K562 (cell line): ENCODE data around the gene SLC5A5. TPM values are rescaled to one million over a fixed set of nuclear protein-coding genes. Genes with fewer than 3 reads are reported as not detected.

ENCODE experiments used
- ATAC-seq: fragments of 200-7000 bp; cut with Tn5 transposase; 3 replicates; pipeline ENCODE4 v1.9.1; 2020; ENCODE audit warnings: moderate library complexity
- BruUV-seq: library from RNA; stranded (reverse); fragments of 400-500 nt; replicated peaks from 2 replicates; lab custom pipeline; 2021; lab: Mats Ljungman, UMichigan
- CTCF ChIA-PET: fragments of 300-600 bp; formaldehyde crosslinking; extraction: SDS; loops from one replicate; lab custom pipeline; 2021; ENCODE audit warnings: low intra/inter-chr PET ratio; lab: Yijun Ruan, JAX
- POLR2A ChIA-PET: fragments of 300-600, 350-650 bp; sonication (Branson Sonifier 250); formaldehyde crosslinking; extraction: SDS; loops from one replicate; lab custom pipeline; 2021; ENCODE audit warnings: antibody characterized with exemption, inconsistent platforms; lab: Yijun Ruan, JAX
- DNase-seq, 4 experiments: peaks; one replicate each; pipeline versions ENCODE4 v3.0.0 to v3.0.0-alpha.2; 2011 to 2018; ENCODE audit warnings: low spot score in 3 of 4, mixed read lengths in 3 of 4; ENCODE audit errors: extremely low read depth in 1 of 4
- FAIRE-seq: peaks from 2 replicates; lab custom pipeline; 2011; peaks lifted over from hg19 to GRCh38; lab: Jason Lieb, UNC
- H2AFZ ChIP-seq: 2 replicates; pipeline ENCODE4 v1.6.0; 2011; ENCODE audit warnings: low read depth, low read length, control low read depth, inconsistent platforms
- H3K27ac ChIP-seq: fragments of 200-600 bp; 3 replicates; pipeline ENCODE4 v1.8.0; 2011; ENCODE audit warnings: low read depth, mild to moderate bottlenecking, control low read depth, inconsistent platforms, low read length, moderate library complexity, mixed read lengths; ENCODE audit errors: extremely low read depth
- H3K27me3 ChIP-seq, 2 experiments: fragments of 300-600 bp in 1 of 2; 2 replicates in 1 of 2; 3 replicates in 1 of 2; pipeline versions ENCODE4 v1.6.0 to v1.8.0; 2011; ENCODE audit warnings: inconsistent platforms in 2 of 2, low read length in 2 of 2, mild to moderate bottlenecking in 1 of 2, mixed read lengths in 1 of 2, moderate library complexity in 1 of 2; ENCODE audit not compliant: control insufficient read depth in 2 of 2, insufficient read depth in 2 of 2
- H3K36me3 ChIP-seq: fragments of 300-600 bp; 3 replicates; pipeline ENCODE4 v1.8.0; 2011; ENCODE audit warnings: mild to moderate bottlenecking, low read length, inconsistent platforms; ENCODE audit not compliant: control insufficient read depth, insufficient read depth
- H3K4me1 ChIP-seq, 2 experiments: fragments of 200-600 bp in 1 of 2; replicated peaks in 1 of 2; 2 replicates in 1 of 2; 3 replicates in 1 of 2; pipeline versions ENCODE4 v1.5.1 to v1.8.0; 2011; ENCODE audit warnings: inconsistent platforms in 2 of 2, low read length in 2 of 2, mild to moderate bottlenecking in 1 of 2, mixed read lengths in 1 of 2, moderate library complexity in 1 of 2; ENCODE audit not compliant: control insufficient read depth in 2 of 2, insufficient read depth in 2 of 2
- H3K4me2 ChIP-seq: 2 replicates; pipeline ENCODE4 v1.6.1; 2011; ENCODE audit warnings: low read length, control low read depth, inconsistent platforms, mixed read lengths; ENCODE audit not compliant: insufficient read depth
- H3K4me3 ChIP-seq: fragments of 200-600 bp; sonication (generic), shearing (Covaris generic); 2 replicates; pipeline ENCODE4 v1.5.1; 2016; ENCODE audit warnings: control low read depth, inconsistent platforms
- H3K79me2 ChIP-seq: fragments of 200-600 bp; 3 replicates; pipeline ENCODE4 v1.8.0; 2011; ENCODE audit warnings: low read length, inconsistent platforms; ENCODE audit not compliant: control insufficient read depth, insufficient read depth
- H3K9ac ChIP-seq, 2 experiments: 2 replicates each; pipeline versions ENCODE4 v1.6.0 to v1.6.1; 2011; ENCODE audit warnings: low read depth in 2 of 2, low read length in 2 of 2, control low read depth in 1 of 2, inconsistent platforms in 1 of 2, mild to moderate bottlenecking in 1 of 2, mixed read lengths in 1 of 2; ENCODE audit not compliant: insufficient read depth in 1 of 2
- H3K9me1 ChIP-seq: one replicate; pipeline ENCODE4 v1.6.0; 2011; ENCODE audit warnings: inconsistent platforms, mild to moderate bottlenecking, low read length, moderate library complexity; ENCODE audit not compliant: control insufficient read depth, insufficient read depth
- H3K9me3 ChIP-seq: replicated peaks from 2 replicates; pipeline ENCODE4 v1.5.1; 2011; ENCODE audit warnings: low read depth, low read length, inconsistent platforms; ENCODE audit not compliant: control insufficient read depth, insufficient read depth
- H4K20me1 ChIP-seq: replicated peaks from 2 replicates; pipeline ENCODE4 v1.6.1; 2011; ENCODE audit warnings: low read length, inconsistent platforms, mixed read lengths; ENCODE audit not compliant: control insufficient read depth, insufficient read depth
- ATF2 ChIP-seq: sonication (generic); formaldehyde crosslinking; IDR thresholded peaks from 2 replicates; pipeline ENCODE4 v1.8.1; 2022; ENCODE audit warnings: missing genetic modification reagents
- CREB1 ChIP-seq, 2 experiments: sonication (generic) in 1 of 2; formaldehyde crosslinking in 1 of 2; IDR thresholded peaks; 2 replicates each; pipeline versions ENCODE4 v1.6.1 to v1.8.0; 2012 to 2022; ENCODE audit warnings: inconsistent platforms in 1 of 2, mild to moderate bottlenecking in 1 of 2, missing genetic modification reagents in 1 of 2, moderate library complexity in 1 of 2
- EP300 ChIP-seq: IDR thresholded peaks from 2 replicates; pipeline ENCODE4 v1.6.1; 2012; ENCODE audit warnings: low read length, improper control_type of control experiment
- FOSL1 ChIP-seq: fragments of 200-800 bp; sonication (Bioruptor generic); conservative IDR thresholded peaks from 2 replicates; pipeline ENCODE4 v1.6.1; 2016; ENCODE audit warnings: missing genetic modification characterization, missing compliant biosample characterization
- FOXM1 ChIP-seq, 2 experiments: fragments of 450-650 bp in 1 of 2; sonication (generic) in 1 of 2; formaldehyde crosslinking in 1 of 2; IDR thresholded peaks; 2 replicates each; pipeline versions ENCODE4 v1.6.1 to v1.9.0; 2017 to 2022; ENCODE audit warnings: low read depth in 2 of 2, mild to moderate bottlenecking in 2 of 2, missing genetic modification reagents in 1 of 2, moderate library complexity in 1 of 2
- FOXP1 ChIP-seq: sonication (generic); formaldehyde crosslinking; IDR thresholded peaks from 2 replicates; pipeline ENCODE4 v1.8.0; 2022; ENCODE audit warnings: mild to moderate bottlenecking, missing genetic modification reagents
- JUN ChIP-seq, 2 experiments: sonication (generic) in 1 of 2; formaldehyde crosslinking in 1 of 2; IDR thresholded peaks; 2 replicates each; pipeline versions ENCODE4 v1.6.1 to v1.8.0; 2012 to 2022; ENCODE audit warnings: borderline replicate concordance in 2 of 2, mild to moderate bottlenecking in 2 of 2, improper control_type of control experiment in 1 of 2, low read depth in 1 of 2, low read length in 1 of 2, missing genetic modification reagents in 1 of 2
- POLR2G ChIP-seq: fragments of 200-400 bp; formaldehyde crosslinking; IDR thresholded peaks from 2 replicates; pipeline ENCODE4 v1.6.1; 2017; ENCODE audit warnings: low read depth, mild to moderate bottlenecking, antibody characterized with exemption, low read length, moderate library complexity
- SMAD4 ChIP-seq: fragments of 250-450 bp; sonication (Bioruptor Pico); conservative IDR thresholded peaks from 2 replicates; pipeline ENCODE4 v1.8.0; 2021; ENCODE audit warnings: inconsistent platforms, mild to moderate bottlenecking, moderate library complexity
- SPI1 ChIP-seq: IDR thresholded peaks from 2 replicates; pipeline ENCODE4 v1.6.1; 2011; ENCODE audit warnings: low read depth, low read length, control low read depth, borderline replicate concordance
- THRAP3 ChIP-seq: fragments of 450-650 bp; IDR thresholded peaks from 2 replicates; pipeline ENCODE4 v1.6.1; 2016; ENCODE audit warnings: mild to moderate bottlenecking, inconsistent platforms, borderline replicate concordance
- ZNF197 ChIP-seq: fragments of 200-800 bp; sonication (Bioruptor generic); IDR thresholded peaks from 2 replicates; pipeline ENCODE4 v1.6.1; 2016; ENCODE audit warnings: low read depth, missing genetic modification characterization, missing compliant biosample characterization
- ZNF589 ChIP-seq: fragments of 200-800 bp; sonication (Bioruptor generic); IDR thresholded peaks from 2 replicates; pipeline ENCODE4 v1.6.1; 2016; ENCODE audit warnings: low read depth, missing genetic modification characterization, missing compliant biosample characterization
- WGBS: fragments of 100-300 bp; shearing (Covaris generic); methylation state at CpG from one replicate; pipeline ENCODE4 v1.1.6; 2016; ENCODE audit warnings: low coverage, mixed read lengths; ENCODE audit not compliant: insufficient coverage; ENCODE audit errors: missing lambda C conversion rate; 5-methylcytosine and 5-hydroxymethylcytosine counted together
- in situ Hi-C: fragments of 300-500 bp; cut with MboI; formaldehyde crosslinking; loops from 4 replicates; pipeline ENCODE4 v1.15.0; 2018; ENCODE audit warnings: inconsistent platforms, mixed read lengths
- intact Hi-C: fragments of 100-400 bp; cut with micrococcal nuclease; formaldehyde crosslinking; loops from 2 replicates; pipeline ENCODE4 v1.14.2; 2022
- polyA plus RNA-seq, 8 experiments: library from polyadenylated mRNA; depleted of rRNA in 4 of 8; stranded (reverse) in 5 of 8; unstranded in 3 of 8; fragments of >200 nt; fragmentation: Nextera tagmentation in 2 of 8; fragmentation: Illumina TruSeq in 1 of 8; extraction: Ambion mirVana in 2 of 8; extraction: Trizol in 1 of 8; gene quantifications; 2 replicates each; pipeline versions ENCODE4 v1.2.1 to v1.2.3, GENCODE V29; 2011 to 2014; ENCODE audit warnings: inconsistent platforms in 1 of 8, missing spikeins in 1 of 8
- total RNA-seq, 7 experiments: library from RNA; depleted of rRNA in 6 of 7; stranded (reverse); fragments of >200 nt in 6 of 7; fragmentation: Illumina TruSeq in 2 of 7; extraction: Trizol in 2 of 7; gene quantifications; 2 replicates each; pipeline versions ENCODE4 v1.2.1 to v1.2.3, GENCODE V29; 2011 to 2021; ENCODE audit warnings: low replicate concordance in 1 of 7
- TF ChIP-seq, protein P1 (sequence below): sonication (generic); formaldehyde crosslinking; IDR thresholded peaks from 2 replicates; pipeline ENCODE4 v1.8.0; 2022; ENCODE audit warnings: mild to moderate bottlenecking, missing genetic modification reagents

Gene SLC5A5
- total and polyA plus RNA-seq, 9 of the 15 experiments (the other 6 are each of a cell fraction or from before 2014, with no cell fraction given) = 0.10 to 0.73 (median 0.23) TPM

DNA sequence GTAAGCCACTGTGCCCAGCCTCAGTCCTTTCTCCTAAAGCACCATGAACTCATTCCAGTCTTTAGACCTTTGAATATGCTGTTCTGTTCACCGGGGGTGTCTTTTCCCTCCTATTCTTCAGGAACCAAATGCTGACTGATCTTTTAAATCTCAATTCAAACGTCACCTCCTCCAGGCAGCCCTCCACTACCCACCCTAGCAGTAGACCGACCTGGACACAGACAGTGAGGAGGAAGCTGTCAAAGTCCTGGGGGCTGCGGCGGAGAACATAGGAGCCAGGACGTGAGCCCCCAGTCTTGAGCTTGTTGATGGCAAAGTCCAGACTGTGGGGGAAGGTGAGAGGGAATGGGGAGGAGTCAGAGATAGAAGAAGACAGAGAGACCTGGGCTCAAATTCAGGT, 31.7 kb upstream of the SLC5A5 start (continued):
- TF ChIP-seq ATF2 = no peak
- TF ChIP-seq FOXP1 = no peak
- TF ChIP-seq FOXM1 (IDR thresholded peaks at IDR 0.05; ENCODE audit: low read depth) = no peak
- TF ChIP-seq FOXM1 (CRISPR knock-in tag; IDR thresholded peaks at IDR 0.05; ENCODE audit: low read depth) = no peak

DNA sequence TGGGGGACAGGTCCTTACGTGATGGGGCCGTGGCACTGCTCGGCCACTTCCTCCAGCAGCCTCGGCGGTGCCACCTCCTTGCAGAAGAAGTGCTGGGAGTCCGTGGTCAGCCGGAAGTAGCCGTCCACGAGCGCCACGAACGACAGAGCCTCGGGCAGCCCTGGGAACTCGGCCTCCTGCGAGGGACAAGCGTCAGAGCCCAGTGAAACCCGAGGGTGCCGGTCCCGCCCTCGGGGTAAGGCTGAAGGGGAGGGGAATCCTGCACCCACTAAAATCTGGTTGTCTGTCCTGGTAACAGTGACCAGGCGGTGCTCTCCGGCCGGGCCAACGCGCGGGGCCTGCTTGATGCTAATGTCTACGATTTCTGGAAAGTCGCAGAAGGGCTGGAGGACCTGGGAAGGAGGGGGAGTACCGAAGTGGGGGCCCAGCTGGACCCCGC, 30.4 kb upstream of the SLC5A5 start:
- FAIRE-seq (peak; percentile 29), ATAC-seq (peak; percentile 26), DNase-seq (no peak)
- peak overlapping the region; percentile 96 for H2AFZ ChIP-seq
- peaks cover 4% of the 10 kb centered on the region for H3K9me1 ChIP-seq
- peaks cover 7 to 19% of the 10 kb centered on the region in 2 experiments; a peak in 3 of 5 replicates for H3K27me3 ChIP-seq
- peaks cover 0 to 39% of the 10 kb centered on the region in 2 experiments; a peak in 3 of 5 replicates for H3K4me1 ChIP-seq
- no peak overlapping the region for H3K27ac ChIP-seq
- ChIA-PET CTCF (no interaction called here), POLR2A (interaction anchor here (0.6 kb wide), 1 partner anchor 228 kb away, joined by 3 read pairs; no protein-coding TSS in a partner anchor)
- H3K36me3 ChIP-seq = no peaks in the 10 kb centered on the region
- H3K79me2 ChIP-seq = peaks cover 10% of the 10 kb centered on the region; the same call in 2 of the 3 replicates
- no peaks in the 10 kb centered on the region for H4K20me1 ChIP-seq
- no peaks in the 10 kb centered on the region for H3K9me3 ChIP-seq
- intact Hi-C loops = no loop called here
- peak overlapping the region; percentile 84 for H3K4me2 ChIP-seq
- in situ Hi-C loops = no loop called here
- WGBS = 3% methylated on average over 29 of the region's 30 CpGs
- H3K9ac ChIP-seq = peak overlapping the region in 1 of 2 experiments; percentile 88; a peak in 3 of 4 replicates
- H3K4me3 ChIP-seq = peak overlapping the region; percentile 58
- BruUV-seq = no TSS peak
- no peak for TF ChIP-seq JUN (IDR thresholded peaks at IDR 0.05; ENCODE audit: borderline replicate concordance, low read depth, low read length)
- 0 out of 2 replicates have a peak, but pooled peaks have one; percentile 13 for TF ChIP-seq JUN (CRISPR knock-in tag; IDR thresholded peaks at IDR 0.05; ENCODE audit: borderline replicate concordance)
- TF ChIP-seq THRAP3 = no peak
- TF ChIP-seq EP300 = no peak
- no peak for TF ChIP-seq CREB1 (IDR thresholded peaks at IDR 0.05)
- no peak for TF ChIP-seq CREB1 (CRISPR knock-in tag; IDR thresholded peaks at IDR 0.05)
- no peak for TF ChIP-seq ZNF589 (CRISPR knock-in tag)
- TF ChIP-seq SMAD4 (CRISPR knock-in tag) = 0 out of 2 replicates have a peak, but pooled peaks have one; percentile 32
- TF ChIP-seq SPI1 = 0 out of 2 replicates have a peak, but pooled peaks have one; percentile 7
- no peak for TF ChIP-seq FOSL1
- TF ChIP-seq ZNF197 (CRISPR knock-in tag) = no peak
- TF ChIP-seq, protein P1, sequence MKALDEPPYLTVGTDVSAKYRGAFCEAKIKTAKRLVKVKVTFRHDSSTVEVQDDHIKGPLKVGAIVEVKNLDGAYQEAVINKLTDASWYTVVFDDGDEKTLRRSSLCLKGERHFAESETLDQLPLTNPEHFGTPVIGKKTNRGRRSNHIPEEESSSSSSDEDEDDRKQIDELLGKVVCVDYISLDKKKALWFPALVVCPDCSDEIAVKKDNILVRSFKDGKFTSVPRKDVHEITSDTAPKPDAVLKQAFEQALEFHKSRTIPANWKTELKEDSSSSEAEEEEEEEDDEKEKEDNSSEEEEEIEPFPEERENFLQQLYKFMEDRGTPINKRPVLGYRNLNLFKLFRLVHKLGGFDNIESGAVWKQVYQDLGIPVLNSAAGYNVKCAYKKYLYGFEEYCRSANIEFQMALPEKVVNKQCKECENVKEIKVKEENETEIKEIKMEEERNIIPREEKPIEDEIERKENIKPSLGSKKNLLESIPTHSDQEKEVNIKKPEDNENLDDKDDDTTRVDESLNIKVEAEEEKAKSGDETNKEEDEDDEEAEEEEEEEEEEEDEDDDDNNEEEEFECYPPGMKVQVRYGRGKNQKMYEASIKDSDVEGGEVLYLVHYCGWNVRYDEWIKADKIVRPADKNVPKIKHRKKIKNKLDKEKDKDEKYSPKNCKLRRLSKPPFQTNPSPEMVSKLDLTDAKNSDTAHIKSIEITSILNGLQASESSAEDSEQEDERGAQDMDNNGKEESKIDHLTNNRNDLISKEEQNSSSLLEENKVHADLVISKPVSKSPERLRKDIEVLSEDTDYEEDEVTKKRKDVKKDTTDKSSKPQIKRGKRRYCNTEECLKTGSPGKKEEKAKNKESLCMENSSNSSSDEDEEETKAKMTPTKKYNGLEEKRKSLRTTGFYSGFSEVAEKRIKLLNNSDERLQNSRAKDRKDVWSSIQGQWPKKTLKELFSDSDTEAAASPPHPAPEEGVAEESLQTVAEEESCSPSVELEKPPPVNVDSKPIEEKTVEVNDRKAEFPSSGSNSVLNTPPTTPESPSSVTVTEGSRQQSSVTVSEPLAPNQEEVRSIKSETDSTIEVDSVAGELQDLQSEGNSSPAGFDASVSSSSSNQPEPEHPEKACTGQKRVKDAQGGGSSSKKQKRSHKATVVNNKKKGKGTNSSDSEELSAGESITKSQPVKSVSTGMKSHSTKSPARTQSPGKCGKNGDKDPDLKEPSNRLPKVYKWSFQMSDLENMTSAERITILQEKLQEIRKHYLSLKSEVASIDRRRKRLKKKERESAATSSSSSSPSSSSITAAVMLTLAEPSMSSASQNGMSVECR (CRISPR knock-in tag) = peak; percentile 56; the same call in 1 of the 2 replicates
- no peak for TF ChIP-seq POLR2G
